Erythroblast (primary cell): ENCODE results near the gene MINDY4.

Source experiments
- GATA1 ChIP-seq: IDR thresholded peaks from 2 replicates; pipeline ENCODE4 v1.6.1; 2011; ENCODE audit warnings: low read depth, mild to moderate bottlenecking, control low read depth, low read length, moderate library complexity
- POLR2A ChIP-seq: IDR thresholded peaks from 2 replicates; pipeline ENCODE4 v1.6.1; 2011; ENCODE audit warnings: mild to moderate bottlenecking, low read length

GRCh38 chr7:30730097-30730496 lies 41.1 kb upstream of the MINDY4 start:
- TF ChIP-seq POLR2A: no peak
- no peak for TF ChIP-seq GATA1
